ENCODE results near the gene TMEM79. TPM values are rescaled to one million over a fixed set of nuclear protein-coding genes. Genes with fewer than 3 reads are reported as not detected.

TMEM79 gene
- total and polyA plus RNA-seq, 3 experiments from 2014 or later, result 5.6 to 11.2 (median 10.8) TPM

GRCh38 chr1:156253634-156254033, 30.5 kb upstream of the TMEM79 start:
- no peaks in the 10 kb centered on the region for H3K9me3 Mint-ChIP-seq
- H3K9me3 ChIP-seq (ENCODE audit: low read length), result no peaks in the 10 kb centered on the region
- POLR2A ChIA-PET, result no interaction called here

GRCh38 chr1:156257711-156258110, 26.4 kb upstream of the TMEM79 start:
- Mint-ChIP-seq H3K27ac (peak overlapping the region in 6 of 8 donors; percentile 14 to 86 (median 49)), H3K4me1 (peaks cover 0 to 4% (median 2%) of the 10 kb centered on the region in 3 donors), H3K27me3 (no peaks in the 10 kb centered on the region), H3K36me3 (peaks cover 9 to 77% (median 26%) of the 10 kb centered on the region in 3 donors), H3K9me3 (no peaks in the 10 kb centered on the region), H3K4me3 (no peak overlapping the region)
- CTCF ChIA-PET, result no interaction called here
- Histone ChIP-seq H3K9me3 (ENCODE audit: low read length) (no peaks in the 10 kb centered on the region), H3K27ac (ENCODE audit: low read depth, low read length) (no peak overlapping the region), H3K36me3 (ENCODE audit: insufficient read depth, low read length) (peaks cover 71% of the 10 kb centered on the region), H3K4me1 (ENCODE audit: insufficient read depth, low read length) (no peaks in the 10 kb centered on the region), H3K4me3 (ENCODE audit: low read length) (no peak overlapping the region), H3K27me3 (ENCODE audit: insufficient read depth, low read length, poor library complexity, severe bottlenecking) (no peaks in the 10 kb centered on the region)
- POLR2A ChIA-PET, result no interaction called here
- DNase-seq, result no peak

More at GRCh38 chr1:156253634-156254033, 30.5 kb upstream of the TMEM79 start:
- CTCF ChIA-PET, result no interaction called here
- no peak overlapping the region for H3K27ac ChIP-seq (ENCODE audit: low read depth, low read length)
- no peaks in the 10 kb centered on the region for H3K27me3 Mint-ChIP-seq
- H3K36me3 ChIP-seq (ENCODE audit: insufficient read depth, low read length), result peaks cover 65% of the 10 kb centered on the region
- peak overlapping the region in 4 of 8 donors; percentile 7 to 68 (median 50) for H3K27ac Mint-ChIP-seq
- no peak overlapping the region for H3K4me3 Mint-ChIP-seq
- DNase-seq, result no peak
- H3K27me3 ChIP-seq (ENCODE audit: insufficient read depth, low read length, poor library complexity, severe bottlenecking), result no peaks in the 10 kb centered on the region
- peaks cover 0 to 83% (median 19%) of the 10 kb centered on the region in 3 donors for H3K36me3 Mint-ChIP-seq
- H3K4me3 ChIP-seq (ENCODE audit: low read length), result no peak overlapping the region
- H3K4me1 Mint-ChIP-seq, result peaks cover 0 to 4% (median 0%) of the 10 kb centered on the region in 3 donors
- no peaks in the 10 kb centered on the region for H3K4me1 ChIP-seq (ENCODE audit: insufficient read depth, low read length)

GRCh38 chr1:156258859-156259258, 25.3 kb upstream of the TMEM79 start:
- Mint-ChIP-seq H3K27me3 (no peaks in the 10 kb centered on the region), H3K4me1 (peaks cover 0 to 4% (median 2%) of the 10 kb centered on the region in 3 donors), H3K4me3 (no peak overlapping the region), H3K27ac (peak overlapping the region in 2 of 8 donors; percentile 81 to 82), H3K36me3 (peaks cover 12 to 77% (median 23%) of the 10 kb centered on the region in 3 donors), H3K9me3 (no peaks in the 10 kb centered on the region)
- DNase-seq, result no peak
- no peaks in the 10 kb centered on the region for H3K9me3 ChIP-seq (ENCODE audit: low read length)
- no peaks in the 10 kb centered on the region for H3K4me1 ChIP-seq (ENCODE audit: insufficient read depth, low read length)
- ChIA-PET CTCF (no interaction called here), POLR2A (no interaction called here)
- peaks cover 67% of the 10 kb centered on the region for H3K36me3 ChIP-seq (ENCODE audit: insufficient read depth, low read length)
- no peaks in the 10 kb centered on the region for H3K27me3 ChIP-seq (ENCODE audit: insufficient read depth, low read length, poor library complexity, severe bottlenecking)
- no peak overlapping the region for H3K27ac ChIP-seq (ENCODE audit: low read depth, low read length)
- H3K4me3 ChIP-seq (ENCODE audit: low read length), result no peak overlapping the region

- no peaks in the 10 kb centered on the region for H3K4me1 ChIP-seq (ENCODE audit: insufficient read depth, low read length)
- H3K27ac ChIP-seq (ENCODE audit: low read depth, low read length), result no peak overlapping the region
- no peak for DNase-seq
- H3K4me3 Mint-ChIP-seq, result no peak overlapping the region
- CTCF ChIA-PET, result no interaction called here
- POLR2A ChIA-PET, result interaction anchor here (1.0 kb wide), 1 partner anchor 8 kb away, joined by 4 read pairs; no protein-coding TSS in a partner anchor
- no peaks in the 10 kb centered on the region for H3K27me3 ChIP-seq (ENCODE audit: insufficient read depth, low read length, poor library complexity, severe bottlenecking)
- H3K4me1 Mint-ChIP-seq, result peaks cover 0 to 2% (median 0%) of the 10 kb centered on the region in 3 donors
- no peaks in the 10 kb centered on the region for H3K27me3 Mint-ChIP-seq
- H3K4me3 ChIP-seq (ENCODE audit: low read length), result no peak overlapping the region
- no peak overlapping the region for H3K27ac Mint-ChIP-seq
- H3K9me3 ChIP-seq (ENCODE audit: low read length), result no peaks in the 10 kb centered on the region
- H3K36me3 ChIP-seq (ENCODE audit: insufficient read depth, low read length), result peaks cover 61% of the 10 kb centered on the region
- no peaks in the 10 kb centered on the region for H3K9me3 Mint-ChIP-seq
- peaks cover 18 to 80% (median 24%) of the 10 kb centered on the region in 3 donors for H3K36me3 Mint-ChIP-seq
Observed at GRCh38 chr1:156259805-156260204, 24.3 kb upstream of the TMEM79 start.

- POLR2A ChIA-PET, result no interaction called here
- Histone ChIP-seq H3K4me3 (ENCODE audit: low read length) (no peak overlapping the region), H3K27me3 (ENCODE audit: insufficient read depth, low read length, poor library complexity, severe bottlenecking) (no peaks in the 10 kb centered on the region), H3K36me3 (ENCODE audit: insufficient read depth, low read length) (peaks cover 67% of the 10 kb centered on the region), H3K9me3 (ENCODE audit: low read length) (no peaks in the 10 kb centered on the region), H3K27ac (ENCODE audit: low read depth, low read length) (no peak overlapping the region), H3K4me1 (ENCODE audit: insufficient read depth, low read length) (no peaks in the 10 kb centered on the region)
- Mint-ChIP-seq H3K4me1 (peaks cover 0 to 2% (median 0%) of the 10 kb centered on the region in 3 donors), H3K9me3 (no peaks in the 10 kb centered on the region), H3K36me3 (peaks cover 18 to 88% (median 28%) of the 10 kb centered on the region in 3 donors), H3K4me3 (no peak overlapping the region), H3K27ac (peak overlapping the region in 5 of 8 donors; percentile 36 to 82 (median 76)), H3K27me3 (no peaks in the 10 kb centered on the region)
- DNase-seq, result no peak
- CTCF ChIA-PET, result no interaction called here
Observed at GRCh38 chr1:156260896-156261295, 23.2 kb upstream of the TMEM79 start.

- no peaks in the 10 kb centered on the region for H3K9me3 Mint-ChIP-seq
- no peak overlapping the region for H3K4me3 ChIP-seq (ENCODE audit: low read length)
- no peak overlapping the region for H3K4me3 Mint-ChIP-seq
- peak overlapping the region in 5 of 8 donors; percentile 12 to 42 (median 24) for H3K27ac Mint-ChIP-seq
- POLR2A ChIA-PET, result no interaction called here
- H3K4me1 ChIP-seq (ENCODE audit: insufficient read depth, low read length), result no peaks in the 10 kb centered on the region
- CTCF ChIA-PET, result interaction anchor here (1.3 kb wide), 1 partner anchor 20 kb away, joined by 3 read pairs; the partner anchor contains the start of gene SMG5
- DNase-seq, result no peak
- H3K27me3 ChIP-seq (ENCODE audit: insufficient read depth, low read length, poor library complexity, severe bottlenecking), result no peaks in the 10 kb centered on the region
- no peaks in the 10 kb centered on the region for H3K27me3 Mint-ChIP-seq
- no peak overlapping the region for H3K27ac ChIP-seq (ENCODE audit: low read depth, low read length)
- H3K36me3 Mint-ChIP-seq, result peaks cover 18 to 88% (median 27%) of the 10 kb centered on the region in 3 donors
- H3K36me3 ChIP-seq (ENCODE audit: insufficient read depth, low read length), result peaks cover 73% of the 10 kb centered on the region
- no peaks in the 10 kb centered on the region for H3K9me3 ChIP-seq (ENCODE audit: low read length)
- peaks cover 0 to 2% (median 0%) of the 10 kb centered on the region in 3 donors for H3K4me1 Mint-ChIP-seq
Observed at GRCh38 chr1:156262461-156263287, 21.5 kb upstream of the TMEM79 start.

- no peak overlapping the region for H3K4me3 ChIP-seq (ENCODE audit: low read length)
- peaks cover 69% of the 10 kb centered on the region for H3K36me3 ChIP-seq (ENCODE audit: insufficient read depth, low read length)
- H3K27me3 Mint-ChIP-seq, result no peaks in the 10 kb centered on the region
- peaks cover 18 to 88% (median 32%) of the 10 kb centered on the region in 3 donors for H3K36me3 Mint-ChIP-seq
- H3K4me1 ChIP-seq (ENCODE audit: insufficient read depth, low read length), result no peaks in the 10 kb centered on the region
- ChIA-PET POLR2A (no interaction called here), CTCF (interaction anchor here (1.3 kb wide), 1 partner anchor 19 kb away, joined by 3 read pairs; the partner anchor contains the start of gene SMG5)
- DNase-seq, result no peak
- H3K27ac Mint-ChIP-seq, result peak overlapping the region in 2 of 8 donors; percentile 12 to 24
- H3K9me3 ChIP-seq (ENCODE audit: low read length), result no peaks in the 10 kb centered on the region
- H3K27ac ChIP-seq (ENCODE audit: low read depth, low read length), result no peak overlapping the region
- no peaks in the 10 kb centered on the region for H3K9me3 Mint-ChIP-seq
- H3K27me3 ChIP-seq (ENCODE audit: insufficient read depth, low read length, poor library complexity, severe bottlenecking), result no peaks in the 10 kb centered on the region
- no peak overlapping the region for H3K4me3 Mint-ChIP-seq
- peaks cover 0 to 2% (median 0%) of the 10 kb centered on the region in 3 donors for H3K4me1 Mint-ChIP-seq
Observed at GRCh38 chr1:156263288-156263655, 20.9 kb upstream of the TMEM79 start.

GRCh38 chr1:156266051-156266450, 18.1 kb upstream of the TMEM79 start:
- ChIA-PET CTCF (no interaction called here), POLR2A (no interaction called here)
- Histone ChIP-seq H3K9me3 (ENCODE audit: low read length) (no peaks in the 10 kb centered on the region), H3K36me3 (ENCODE audit: insufficient read depth, low read length) (peaks cover 50% of the 10 kb centered on the region), H3K4me1 (ENCODE audit: insufficient read depth, low read length) (no peaks in the 10 kb centered on the region), H3K4me3 (ENCODE audit: low read length) (no peak overlapping the region), H3K27ac (ENCODE audit: low read depth, low read length) (no peak overlapping the region), H3K27me3 (ENCODE audit: insufficient read depth, low read length, poor library complexity, severe bottlenecking) (no peaks in the 10 kb centered on the region)
- no peak overlapping the region for H3K27ac Mint-ChIP-seq
- H3K27me3 Mint-ChIP-seq, result no peaks in the 10 kb centered on the region
- H3K36me3 Mint-ChIP-seq, result peaks cover 12 to 80% (median 31%) of the 10 kb centered on the region in 3 donors
- H3K4me1 Mint-ChIP-seq, result no peaks in the 10 kb centered on the region
- DNase-seq, result no peak
- H3K9me3 Mint-ChIP-seq, result no peaks in the 10 kb centered on the region
- no peak overlapping the region for H3K4me3 Mint-ChIP-seq
